ENCODE measurements around the gene NCK1.

DNA sequence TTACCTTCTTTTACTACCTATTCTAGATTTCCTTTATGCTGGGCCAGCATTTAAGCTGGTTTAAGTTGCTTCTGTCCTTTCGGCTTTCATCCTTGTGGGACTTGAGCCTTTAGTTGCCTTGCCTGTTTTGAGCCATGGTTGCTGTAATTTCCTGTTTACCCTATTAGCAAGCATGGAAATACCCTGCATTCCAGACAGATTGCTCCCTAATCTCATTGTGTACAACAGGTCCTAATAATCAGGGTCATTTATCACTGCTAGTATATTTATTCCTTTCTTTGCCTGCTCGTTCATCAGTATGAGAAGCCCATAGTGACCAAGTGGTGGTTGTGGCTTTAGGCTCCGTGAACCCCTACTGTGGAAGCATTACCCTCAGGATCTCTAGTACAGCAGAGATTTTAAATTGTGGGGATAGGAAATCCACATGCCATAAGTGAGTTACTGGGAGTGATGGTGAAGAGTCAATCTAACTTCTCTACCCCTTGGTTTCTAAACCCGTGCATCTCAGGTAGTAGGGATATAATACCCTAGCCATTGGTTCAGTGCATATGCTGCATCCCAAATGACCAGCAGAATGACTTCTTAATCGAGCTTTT lies 31.9 kb downstream of the NCK1 start:
- no peak for TF ChIP-seq CTCF (IDR thresholded peaks at IDR 0.05; ENCODE audit: low read length)
- TF ChIP-seq EZH2 (IDR thresholded peaks at IDR 0.05; ENCODE audit: borderline replicate concordance, low read length) = no peak
